Measurements from ENCODE around the gene TXLNG.

DNA sequence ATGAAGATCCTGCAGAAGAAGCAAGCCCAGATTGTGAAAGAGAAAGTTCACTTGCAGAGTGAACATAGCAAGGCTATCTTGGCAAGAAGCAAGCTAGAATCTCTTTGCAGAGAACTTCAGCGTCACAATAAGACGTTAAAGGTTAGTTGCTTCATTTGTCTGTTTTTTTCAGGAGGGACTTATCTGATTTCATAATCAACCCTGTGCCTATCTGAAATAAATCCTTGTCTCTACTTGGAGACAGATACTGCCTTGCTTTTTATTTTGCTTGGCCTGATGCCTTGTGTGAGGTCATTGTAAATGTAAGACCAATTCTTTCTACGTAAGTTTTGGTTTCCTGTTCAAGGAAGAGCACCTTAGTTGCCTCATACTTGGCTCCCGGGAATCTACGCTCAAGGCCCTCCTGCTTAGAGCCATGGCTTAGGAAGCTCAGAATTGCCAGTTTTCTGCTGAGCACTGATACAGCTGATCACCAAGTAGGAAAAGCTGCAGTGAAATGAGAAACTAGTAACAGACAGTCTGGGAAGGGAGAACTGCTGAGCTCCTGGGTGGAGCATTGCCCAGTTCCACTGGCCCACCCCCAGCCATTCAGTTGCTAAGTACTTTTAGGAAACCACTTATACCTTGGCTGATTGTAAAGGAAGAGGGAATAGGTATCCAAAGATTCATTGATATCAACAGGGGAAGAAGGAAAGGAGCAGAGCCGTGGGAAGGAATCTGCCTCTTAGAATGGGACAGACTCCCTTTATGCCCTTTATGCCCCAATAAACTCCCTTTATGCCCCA, 42.0 kb downstream of the TXLNG start:
- TF ChIP-seq EZH2phosphoT487 (IDR thresholded peaks at IDR 0.05; ENCODE audit: insufficient read depth, low read depth) (no peak), EZH2 (IDR thresholded peaks at IDR 0.05; ENCODE audit: insufficient read depth, poor library complexity, severe bottlenecking) (no peak)
